Measurements from ENCODE around the gene NDFIP2. TPM values are rescaled to one million over a fixed set of nuclear protein-coding genes. Genes with fewer than 3 reads are reported as not detected.

Gene NDFIP2
- total RNA-seq, 1 experiment from 2014 or later: 23.1 TPM

DNA sequence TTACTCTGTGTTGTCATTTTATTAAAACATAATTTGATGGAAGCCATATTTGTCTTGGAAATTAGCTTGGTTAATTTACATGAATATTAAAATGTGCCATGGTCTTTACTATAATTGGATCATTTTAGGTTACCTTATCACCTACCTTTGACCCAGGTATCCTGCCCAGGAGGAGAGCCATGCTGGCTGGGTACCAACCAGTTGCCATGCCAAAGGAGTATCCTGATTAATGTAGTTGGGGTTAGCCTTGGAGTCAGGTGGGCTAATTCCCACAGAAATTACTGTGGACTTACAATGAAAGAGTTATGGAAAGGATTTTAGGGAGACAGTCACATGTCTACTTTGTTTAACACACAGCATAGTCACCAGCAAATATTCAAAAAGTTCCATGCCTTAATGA is 32.0 kb downstream of the NDFIP2 start:
- H3K27me3 Mint-ChIP-seq (ENCODE audit: low read depth): no peaks in the 10 kb centered on the region
- TF ChIP-seq JAZF1 (CRISPR knock-in tag; IDR thresholded peaks at IDR 0.05) (no peak), GABPB1 (CRISPR knock-in tag; IDR thresholded peaks at IDR 0.05) (no peak), ATF1 (CRISPR knock-in tag; IDR thresholded peaks at IDR 0.05) (no peak), NFYB (CRISPR knock-in tag; conservative IDR thresholded peaks at IDR 0.05; ENCODE audit: low read depth) (no peak)
- TF ChIP-seq, protein P1, sequence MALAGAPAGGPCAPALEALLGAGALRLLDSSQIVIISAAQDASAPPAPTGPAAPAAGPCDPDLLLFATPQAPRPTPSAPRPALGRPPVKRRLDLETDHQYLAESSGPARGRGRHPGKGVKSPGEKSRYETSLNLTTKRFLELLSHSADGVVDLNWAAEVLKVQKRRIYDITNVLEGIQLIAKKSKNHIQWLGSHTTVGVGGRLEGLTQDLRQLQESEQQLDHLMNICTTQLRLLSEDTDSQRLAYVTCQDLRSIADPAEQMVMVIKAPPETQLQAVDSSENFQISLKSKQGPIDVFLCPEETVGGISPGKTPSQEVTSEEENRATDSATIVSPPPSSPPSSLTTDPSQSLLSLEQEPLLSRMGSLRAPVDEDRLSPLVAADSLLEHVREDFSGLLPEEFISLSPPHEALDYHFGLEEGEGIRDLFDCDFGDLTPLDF (CRISPR knock-in tag; IDR thresholded peaks at IDR 0.05): no peak
- DNase-seq (ENCODE audit: low spot score): no peak
- ChIA-PET POLR2A (no interaction called here), CTCF (no interaction called here)
- H3K4me3 Mint-ChIP-seq: no peak overlapping the region
- no peak overlapping the region for H3K27ac Mint-ChIP-seq
- no peaks in the 10 kb centered on the region for H3K36me3 Mint-ChIP-seq
- H3K4me1 Mint-ChIP-seq: peaks cover 6% of the 10 kb centered on the region
- ATAC-seq: no peak
- H3K9me3 Mint-ChIP-seq: no peaks in the 10 kb centered on the region

DNA sequence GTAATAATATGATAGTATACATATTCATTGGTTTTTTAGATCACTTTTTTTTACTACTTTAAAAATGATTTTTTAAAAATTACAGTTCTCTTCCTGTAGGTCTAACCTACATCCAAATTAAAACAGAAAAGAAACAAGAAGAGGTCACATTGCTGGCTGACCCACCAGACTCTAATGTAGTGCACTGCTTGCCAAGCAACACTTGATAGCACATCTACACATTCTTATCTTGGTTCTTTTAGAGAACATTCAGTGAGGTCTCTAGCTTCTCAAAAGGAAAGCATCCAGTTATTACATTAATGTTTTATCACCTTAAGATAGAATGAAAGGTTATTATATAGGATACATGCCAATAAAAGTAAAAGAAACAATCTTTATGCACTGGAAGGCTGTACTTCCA is 35.6 kb downstream of the NDFIP2 start:
- Mint-ChIP-seq H3K36me3 (no peaks in the 10 kb centered on the region), H3K9me3 (no peaks in the 10 kb centered on the region), H3K4me1 (peaks cover 6% of the 10 kb centered on the region), H3K4me3 (no peak overlapping the region), H3K27ac (no peak overlapping the region), H3K27me3 (ENCODE audit: low read depth) (no peaks in the 10 kb centered on the region)
- no peak for DNase-seq (ENCODE audit: low spot score)
- TF ChIP-seq KAT7 (CRISPR knock-in tag; IDR thresholded peaks at IDR 0.05; ENCODE audit: borderline replicate concordance): no peak
- TF ChIP-seq, protein P2, sequence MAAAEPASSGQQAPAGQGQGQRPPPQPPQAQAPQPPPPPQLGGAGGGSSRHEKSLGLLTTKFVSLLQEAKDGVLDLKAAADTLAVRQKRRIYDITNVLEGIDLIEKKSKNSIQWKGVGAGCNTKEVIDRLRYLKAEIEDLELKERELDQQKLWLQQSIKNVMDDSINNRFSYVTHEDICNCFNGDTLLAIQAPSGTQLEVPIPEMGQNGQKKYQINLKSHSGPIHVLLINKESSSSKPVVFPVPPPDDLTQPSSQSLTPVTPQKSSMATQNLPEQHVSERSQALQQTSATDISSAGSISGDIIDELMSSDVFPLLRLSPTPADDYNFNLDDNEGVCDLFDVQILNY (CRISPR knock-in tag; IDR thresholded peaks at IDR 0.05): no peak
- no peak for TF ChIP-seq NR2C2 (CRISPR knock-in tag; IDR thresholded peaks at IDR 0.05)
- no peak for TF ChIP-seq MXD4 (CRISPR knock-in tag; IDR thresholded peaks at IDR 0.05; ENCODE audit: borderline replicate concordance)
- TF ChIP-seq ZNF317 (CRISPR knock-in tag; IDR thresholded peaks at IDR 0.05; ENCODE audit: borderline replicate concordance, low read depth): no peak
- TF ChIP-seq RORB (CRISPR knock-in tag; IDR thresholded peaks at IDR 0.05): no peak
- TF ChIP-seq OVOL2 (CRISPR knock-in tag; IDR thresholded peaks at IDR 0.05; ENCODE audit: borderline replicate concordance): no peak
- TF ChIP-seq ELF4 (CRISPR knock-in tag; IDR thresholded peaks at IDR 0.05; ENCODE audit: low read depth): no peak
- no peak for TF ChIP-seq RELA (CRISPR knock-in tag; IDR thresholded peaks at IDR 0.05; ENCODE audit: borderline replicate concordance)
- TF ChIP-seq TEAD4 (CRISPR knock-in tag; IDR thresholded peaks at IDR 0.05): no peak
- TF ChIP-seq, protein P3, sequence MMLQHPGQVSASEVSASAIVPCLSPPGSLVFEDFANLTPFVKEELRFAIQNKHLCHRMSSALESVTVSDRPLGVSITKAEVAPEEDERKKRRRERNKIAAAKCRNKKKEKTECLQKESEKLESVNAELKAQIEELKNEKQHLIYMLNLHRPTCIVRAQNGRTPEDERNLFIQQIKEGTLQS (CRISPR knock-in tag; conservative IDR thresholded peaks at IDR 0.05): no peak
- TF ChIP-seq, protein P4, sequence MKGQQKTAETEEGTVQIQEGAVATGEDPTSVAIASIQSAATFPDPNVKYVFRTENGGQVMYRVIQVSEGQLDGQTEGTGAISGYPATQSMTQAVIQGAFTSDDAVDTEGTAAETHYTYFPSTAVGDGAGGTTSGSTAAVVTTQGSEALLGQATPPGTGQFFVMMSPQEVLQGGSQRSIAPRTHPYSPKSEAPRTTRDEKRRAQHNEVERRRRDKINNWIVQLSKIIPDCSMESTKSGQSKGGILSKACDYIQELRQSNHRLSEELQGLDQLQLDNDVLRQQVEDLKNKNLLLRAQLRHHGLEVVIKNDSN (CRISPR knock-in tag; IDR thresholded peaks at IDR 0.05): no peak
- no peak for TF ChIP-seq ZNF423 (CRISPR knock-in tag; IDR thresholded peaks at IDR 0.05)
- TF ChIP-seq ESRRA (CRISPR knock-in tag; IDR thresholded peaks at IDR 0.05; ENCODE audit: borderline replicate concordance): no peak
- TF ChIP-seq IRF2 (CRISPR knock-in tag; IDR thresholded peaks at IDR 0.05; ENCODE audit: borderline replicate concordance, low read depth): no peak
- TF ChIP-seq, protein P5, sequence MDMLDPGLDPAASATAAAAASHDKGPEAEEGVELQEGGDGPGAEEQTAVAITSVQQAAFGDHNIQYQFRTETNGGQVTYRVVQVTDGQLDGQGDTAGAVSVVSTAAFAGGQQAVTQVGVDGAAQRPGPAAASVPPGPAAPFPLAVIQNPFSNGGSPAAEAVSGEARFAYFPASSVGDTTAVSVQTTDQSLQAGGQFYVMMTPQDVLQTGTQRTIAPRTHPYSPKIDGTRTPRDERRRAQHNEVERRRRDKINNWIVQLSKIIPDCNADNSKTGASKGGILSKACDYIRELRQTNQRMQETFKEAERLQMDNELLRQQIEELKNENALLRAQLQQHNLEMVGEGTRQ (CRISPR knock-in tag; IDR thresholded peaks at IDR 0.05): no peak
- no peak for TF ChIP-seq SMAD4 (CRISPR knock-in tag; IDR thresholded peaks at IDR 0.05)
- no peak for TF ChIP-seq EMX1 (CRISPR knock-in tag; IDR thresholded peaks at IDR 0.05)
- no peak for TF ChIP-seq ZNF121 (CRISPR knock-in tag; IDR thresholded peaks at IDR 0.05)
- POLR2A ChIA-PET: interaction anchor here (1.3 kb wide), 1 partner anchor 35 kb away, joined by 3 read pairs; the partner anchor contains the start of gene NDFIP2
- CTCF ChIA-PET: interaction anchor here (0.8 to 1.7 kb wide), 2 partner anchors 25 to 92 kb away, joined by 3 to 4 read pairs; no protein-coding TSS in a partner anchor
- ATAC-seq: no peak

All from WTC11 (cell line).